HEK293T (cell line): Measurements from ENCODE around the gene DAPK1.

ENCODE experiments used
- ELF4 ChIP-seq: fragments of 450-650 bp; IDR thresholded peaks from 2 replicates; pipeline ENCODE4 v1.6.1; 2017; ENCODE audit warnings: antibody characterized with exemption
- FOXA1 ChIP-seq: fragments of 450-650 bp; IDR thresholded peaks from 2 replicates; pipeline ENCODE4 v1.6.1; 2016; ENCODE audit warnings: mild to moderate bottlenecking
- FOXM1 ChIP-seq: fragments of 450-650 bp; IDR thresholded peaks from 2 replicates; pipeline ENCODE4 v1.6.1; 2017; ENCODE audit warnings: mild to moderate bottlenecking, borderline replicate concordance
- LEF1 ChIP-seq: fragments of 450-650 bp; IDR thresholded peaks from 2 replicates; pipeline ENCODE4 v1.6.1; 2017; ENCODE audit warnings: mild to moderate bottlenecking, borderline replicate concordance
- SUZ12 ChIP-seq: fragments of 450-650 bp; IDR thresholded peaks from 2 replicates; pipeline ENCODE4 v1.6.1; 2016; ENCODE audit warnings: mild to moderate bottlenecking
- ZNF384 ChIP-seq: fragments of 450-650 bp; IDR thresholded peaks from 2 replicates; pipeline ENCODE4 v1.6.1; 2016

- TF ChIP-seq ZNF384 (no peak), FOXM1 (no peak), ELF4 (no peak), FOXA1 (no peak), LEF1 (no peak), SUZ12 (no peak)
These were observed 97.9 kb downstream of the DAPK1 start for GRCh38 chr9:87595610-87596009.
